ENCODE results near the gene LY6G5C.

DNA sequence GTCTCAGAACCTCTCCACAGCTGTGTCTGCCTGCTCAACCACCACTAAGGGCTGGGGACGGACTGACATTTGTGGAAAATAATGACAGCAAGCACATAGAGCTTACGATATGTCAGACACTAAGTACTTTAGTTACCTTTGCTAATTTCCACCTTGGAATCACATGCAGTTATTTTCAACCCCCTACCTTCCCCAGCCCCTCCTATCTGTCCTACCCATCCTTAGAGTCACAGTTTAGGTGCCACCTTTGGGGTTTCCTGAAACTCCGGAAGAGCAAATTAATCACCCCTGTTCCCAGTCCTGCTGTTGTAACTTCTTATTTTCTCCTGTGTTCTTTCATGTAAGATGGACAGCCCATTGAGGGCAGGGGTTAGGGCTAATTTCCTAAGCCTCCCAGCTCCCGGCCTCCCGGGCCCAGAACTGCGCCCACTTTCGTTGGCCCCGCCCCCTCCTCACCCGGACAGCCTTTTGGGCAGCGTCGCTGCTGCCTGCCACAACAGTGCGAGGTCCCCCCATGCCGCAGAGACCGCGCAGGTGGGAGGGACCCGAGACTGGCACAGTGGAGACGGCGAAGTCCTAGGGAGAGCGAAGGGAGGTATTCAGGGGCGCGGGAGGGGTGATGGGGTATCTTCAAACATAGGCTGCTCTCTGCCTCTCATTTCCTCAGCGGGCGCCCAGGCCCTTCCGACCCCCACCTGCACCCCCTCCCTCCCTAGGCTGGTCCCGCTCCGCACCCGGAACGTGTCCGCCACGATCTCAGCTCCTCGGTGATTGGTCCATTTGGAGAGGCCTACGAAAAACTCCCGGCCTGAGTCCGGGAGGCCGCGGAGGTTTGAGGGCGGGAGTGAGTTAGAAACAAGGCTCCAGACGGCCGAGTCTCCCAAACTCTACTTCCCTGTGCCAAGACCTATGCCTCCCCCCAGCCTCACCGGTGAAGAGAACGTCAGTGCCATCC, 47.1 kb upstream of the LY6G5C start:
- TF ChIP-seq, protein P1, sequence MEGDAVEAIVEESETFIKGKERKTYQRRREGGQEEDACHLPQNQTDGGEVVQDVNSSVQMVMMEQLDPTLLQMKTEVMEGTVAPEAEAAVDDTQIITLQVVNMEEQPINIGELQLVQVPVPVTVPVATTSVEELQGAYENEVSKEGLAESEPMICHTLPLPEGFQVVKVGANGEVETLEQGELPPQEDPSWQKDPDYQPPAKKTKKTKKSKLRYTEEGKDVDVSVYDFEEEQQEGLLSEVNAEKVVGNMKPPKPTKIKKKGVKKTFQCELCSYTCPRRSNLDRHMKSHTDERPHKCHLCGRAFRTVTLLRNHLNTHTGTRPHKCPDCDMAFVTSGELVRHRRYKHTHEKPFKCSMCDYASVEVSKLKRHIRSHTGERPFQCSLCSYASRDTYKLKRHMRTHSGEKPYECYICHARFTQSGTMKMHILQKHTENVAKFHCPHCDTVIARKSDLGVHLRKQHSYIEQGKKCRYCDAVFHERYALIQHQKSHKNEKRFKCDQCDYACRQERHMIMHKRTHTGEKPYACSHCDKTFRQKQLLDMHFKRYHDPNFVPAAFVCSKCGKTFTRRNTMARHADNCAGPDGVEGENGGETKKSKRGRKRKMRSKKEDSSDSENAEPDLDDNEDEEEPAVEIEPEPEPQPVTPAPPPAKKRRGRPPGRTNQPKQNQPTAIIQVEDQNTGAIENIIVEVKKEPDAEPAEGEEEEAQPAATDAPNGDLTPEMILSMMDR (conservative IDR thresholded peaks at IDR 0.05): no peak
- TF ChIP-seq EZH2 (IDR thresholded peaks at IDR 0.05; ENCODE audit: low read depth): no peak

Measured in PC-9 (cell line).